DOHH2 (cell line): ENCODE results near the gene CTSW.
"Not testable (repeated sequence)": the region's sequence is repeated elsewhere in the genome, so short reads cannot be mapped to it uniquely, and the experiment has no call there.

ENCODE experiments used
- H3F3A ChIP-seq: fragments of 200-600 bp; sonication (generic), shearing (Covaris generic); 2 replicates; pipeline ENCODE4 v1.6.0; 2016; ENCODE audit warnings: antibody characterized with exemption, mild to moderate bottlenecking; ENCODE audit not compliant: control insufficient read depth, insufficient read depth
- H3K27ac ChIP-seq: fragments of 200-600 bp; sonication (generic); 2 replicates; pipeline ENCODE4 v1.5.1; 2014; ENCODE audit warnings: low read depth, mild to moderate bottlenecking, low read length, moderate library complexity
- H3K27me3 ChIP-seq: fragments of 200-600 bp; sonication (generic); 2 replicates; pipeline ENCODE4 v1.6.1; 2014; ENCODE audit warnings: mild to moderate bottlenecking, low read length, mixed read lengths; ENCODE audit not compliant: control insufficient read depth
- H3K36me3 ChIP-seq: fragments of 200-600 bp; sonication (generic); 2 replicates; pipeline ENCODE4 v1.6.1; 2014; ENCODE audit warnings: mild to moderate bottlenecking, low read length, moderate library complexity, mixed read lengths; ENCODE audit not compliant: control insufficient read depth
- H3K4me1 ChIP-seq: fragments of 200-600 bp; sonication (generic); 2 replicates; pipeline ENCODE4 v1.6.1; 2014; ENCODE audit warnings: mild to moderate bottlenecking, low read length, mixed read lengths; ENCODE audit not compliant: control insufficient read depth
- H3K4me2 ChIP-seq: fragments of 200-600 bp; sonication (generic); 2 replicates; pipeline ENCODE4 v1.6.0; 2014; ENCODE audit warnings: mild to moderate bottlenecking, low read length, moderate library complexity
- H3K4me3 ChIP-seq: fragments of 200-600 bp; sonication (generic); 2 replicates; pipeline ENCODE4 v1.5.1; 2014; ENCODE audit warnings: mild to moderate bottlenecking, low read length, mixed read lengths
- H3K79me2 ChIP-seq: fragments of 200-600 bp; sonication (generic); 2 replicates; pipeline ENCODE4 v1.6.1; 2014; ENCODE audit warnings: mild to moderate bottlenecking, low read length, mixed read lengths; ENCODE audit not compliant: control insufficient read depth
- H3K9me2 ChIP-seq: fragments of 200-600 bp; sonication (generic); replicated peaks from 2 replicates; pipeline ENCODE4 v1.6.1; 2014; ENCODE audit warnings: mild to moderate bottlenecking, low read length, mixed read lengths; ENCODE audit not compliant: control insufficient read depth
- H3K9me3 ChIP-seq: fragments of 200-600 bp; sonication (generic); 2 replicates; pipeline ENCODE4 v1.6.1; 2014; ENCODE audit warnings: antibody characterized with exemption, low read length, mixed read lengths; ENCODE audit not compliant: control insufficient read depth, insufficient read depth
- H4K20me1 ChIP-seq: fragments of 200-600 bp; sonication (generic); 2 replicates; pipeline ENCODE4 v1.6.0; 2014; ENCODE audit warnings: low read depth, mild to moderate bottlenecking, antibody characterized with exemption, low read length, moderate library complexity; ENCODE audit not compliant: control insufficient read depth, insufficient read depth
- CTCF ChIP-seq: fragments of 200-600 bp; sonication (generic); IDR thresholded peaks from one replicate; pipeline ENCODE4 v1.5.1; 2014; ENCODE audit warnings: antibody characterized with exemption, mild to moderate bottlenecking, low read depth, low read length; ENCODE audit not compliant: poor library complexity, severe bottlenecking
- EZH2phosphoT487 ChIP-seq: fragments of 200-600 bp; sonication (generic); IDR thresholded peaks from 2 replicates; pipeline ENCODE4 v1.6.1; 2017; ENCODE audit warnings: borderline replicate concordance, mild to moderate bottlenecking, antibody characterized with exemption, low read length, moderate library complexity, mixed read lengths

CTSW gene

GRCh38 chr11:65890324-65891218 is 10.9 kb downstream of the CTSW start, which contains the start of gene CCDC85B:
TSS of gene CCDC85B (plus strand) at chr11:65890673. CDS start at chr11:65890784, 111 bp downstream.
- TF ChIP-seq EZH2phosphoT487 (no peak), CTCF (peak; percentile 7)
- H3K36me3 ChIP-seq = peaks cover 31% of the 10 kb centered on the region
- peaks cover 44% of the 10 kb centered on the region for H3K79me2 ChIP-seq
- H3K9me2 ChIP-seq = no peaks in the 10 kb centered on the region
- H3K9me3 ChIP-seq = no peaks in the 10 kb centered on the region
- peak within 1 kb of the TSS; percentile 95 for H3K4me2 ChIP-seq
- peaks cover 31% of the 10 kb centered on the region for H3F3A ChIP-seq
- H3K27ac ChIP-seq = peak within 1 kb of the TSS; percentile 88
- no peaks in the 10 kb centered on the region for H3K27me3 ChIP-seq
- H4K20me1 ChIP-seq = 0 out of 2 replicates have a peak, but pooled peaks cover 3% of the 10 kb centered on the region
- H3K4me1 ChIP-seq = peaks cover 60% of the 10 kb centered on the region
- peak within 1 kb of the TSS; percentile 93 for H3K4me3 ChIP-seq

- TF ChIP-seq EZH2phosphoT487 (no peak), CTCF (peak; percentile 88)
- H3K4me2 ChIP-seq = peak overlapping the region; percentile 95
- peaks cover 23% of the 10 kb centered on the region for H3K36me3 ChIP-seq
- H3K27ac ChIP-seq = peak overlapping the region; percentile 84
- H3F3A ChIP-seq = peaks cover 33% of the 10 kb centered on the region
- no peaks in the 10 kb centered on the region for H3K9me3 ChIP-seq
- H3K79me2 ChIP-seq = peaks cover 44% of the 10 kb centered on the region
- H3K27me3 ChIP-seq = no peaks in the 10 kb centered on the region
- no peaks in the 10 kb centered on the region for H3K9me2 ChIP-seq
- H3K4me3 ChIP-seq = peak overlapping the region; percentile 93
- 0 out of 2 replicates have a peak, but pooled peaks cover 3% of the 10 kb centered on the region for H4K20me1 ChIP-seq
- H3K4me1 ChIP-seq = peaks cover 57% of the 10 kb centered on the region
Measured at GRCh38 chr11:65891219-65892136, 11.8 kb downstream of the CTSW start.

GRCh38 chr11:65892137-65892540 is 12.5 kb downstream of the CTSW start:
- Histone ChIP-seq H3F3A (peaks cover 32% of the 10 kb centered on the region), H3K79me2 (peaks cover 44% of the 10 kb centered on the region), H3K4me1 (peaks cover 50% of the 10 kb centered on the region), H3K4me2 (peak overlapping the region; percentile 95), H3K36me3 (peaks cover 17% of the 10 kb centered on the region), H3K27ac (peak overlapping the region; percentile 84), H3K4me3 (peak overlapping the region; percentile 93)
- H3K27me3 ChIP-seq, H4K20me1 ChIP-seq, H3K9me2 ChIP-seq, H3K9me3 ChIP-seq: not testable (repeated sequence)
